ENCODE measurements around the gene TMEM255B.

TMEM255B gene

GRCh38 chr13:113861433-113862030 is 102.5 kb downstream of the TMEM255B start:
- no peak for DNase-seq (ENCODE audit: low read depth in 2 of 2)

GRCh38 chr13:113862191-113862930 is 103.3 kb downstream of the TMEM255B start:
- DNase-seq (ENCODE audit: low read depth in 2 of 2), result no peak

- DNase-seq (ENCODE audit: low read depth in 2 of 2), result no peak
These were observed 104.0 kb downstream of the TMEM255B start for GRCh38 chr13:113862931-113863523.

GRCh38 chr13:113863524-113864272 is 104.7 kb downstream of the TMEM255B start, which contains the start of gene GAS6:
TSS of gene GAS6 (minus strand) at chr13:113864076. CDS start at chr13:113863920, 156 bp downstream.
- DNase-seq (ENCODE audit: low read depth in 2 of 2), result no peak

GRCh38 chr13:113864273-113864890 is 105.4 kb downstream of the TMEM255B start:
- no peak for DNase-seq (ENCODE audit: low read depth in 2 of 2)

- DNase-seq (ENCODE audit: low read depth in 2 of 2), result no peak
These were observed 106.4 kb downstream of the TMEM255B start for GRCh38 chr13:113865427-113865826.

Data from stimulated activated CD4-positive, alpha-beta T cell treated with anti-CD3 and anti-CD28 coated beads, Interleukin-15, amount 100 ng/mL, for 48 hours (primary cell).